ENCODE data around the gene MAP3K1.

MAP3K1 gene

GRCh38 chr5:56786346-56786745, 29.0 kb upstream of the MAP3K1 start:
- H3K27ac ChIP-seq, result no peak overlapping the region
- TF ChIP-seq CTCF (conservative IDR thresholded peaks at IDR 0.05), result no peak

- H3K27ac ChIP-seq, result no peak overlapping the region
- no peak for TF ChIP-seq CTCF (conservative IDR thresholded peaks at IDR 0.05)
These were observed 24.0 kb upstream of the MAP3K1 start for GRCh38 chr5:56791396-56791795.

- H3K27ac ChIP-seq, result no peak overlapping the region
- TF ChIP-seq CTCF (conservative IDR thresholded peaks at IDR 0.05), result no peak
These were observed 16.8 kb upstream of the MAP3K1 start for GRCh38 chr5:56798521-56798920.

GRCh38 chr5:56800186-56800585, 15.2 kb upstream of the MAP3K1 start:
- H3K27ac ChIP-seq, result no peak overlapping the region
- TF ChIP-seq CTCF (conservative IDR thresholded peaks at IDR 0.05), result no peak

- TF ChIP-seq CTCF (conservative IDR thresholded peaks at IDR 0.05), result no peak
- H3K27ac ChIP-seq, result no peak overlapping the region
These were observed 14.1 kb upstream of the MAP3K1 start for GRCh38 chr5:56801256-56801655.

- no peak for TF ChIP-seq CTCF (conservative IDR thresholded peaks at IDR 0.05)
- H3K27ac ChIP-seq, result no peak overlapping the region
These were observed 13.1 kb upstream of the MAP3K1 start for GRCh38 chr5:56802205-56802604.

GRCh38 chr5:56803025-56803424, 12.3 kb upstream of the MAP3K1 start:
- no peak for TF ChIP-seq CTCF (conservative IDR thresholded peaks at IDR 0.05)
- H3K27ac ChIP-seq, result no peak overlapping the region

- TF ChIP-seq CTCF (conservative IDR thresholded peaks at IDR 0.05), result no peak
- no peak overlapping the region for H3K27ac ChIP-seq
These were observed 11.5 kb upstream of the MAP3K1 start for GRCh38 chr5:56803894-56804293.
